Stimulated activated CD8-positive, alpha-beta memory T cell treated with anti-CD3 and anti-CD28 coated beads, Interleukin-15, amount 100 ng/mL, for 1 hour (primary cell): Measurements from ENCODE around the gene SLC25A27.

Experiments
- DNase-seq: peaks from one replicate; pipeline ENCODE4 v3.0.0-alpha.2; 2020; ENCODE audit warnings: low read depth

SLC25A27 gene

GRCh38 chr6:46651816-46652215 lies 959 bp upstream of the SLC25A27 start:
- DNase-seq = no peak

GRCh38 chr6:46652232-46652602 lies 558 bp upstream of the SLC25A27 start:
- DNase-seq = no peak

- no peak for DNase-seq
Observed at GRCh38 chr6:46653439-46654195, 842 bp downstream of the SLC25A27 start.

GRCh38 chr6:46655803-46656202 lies 3.0 kb downstream of the SLC25A27 start:
- DNase-seq = no peak

DNA sequence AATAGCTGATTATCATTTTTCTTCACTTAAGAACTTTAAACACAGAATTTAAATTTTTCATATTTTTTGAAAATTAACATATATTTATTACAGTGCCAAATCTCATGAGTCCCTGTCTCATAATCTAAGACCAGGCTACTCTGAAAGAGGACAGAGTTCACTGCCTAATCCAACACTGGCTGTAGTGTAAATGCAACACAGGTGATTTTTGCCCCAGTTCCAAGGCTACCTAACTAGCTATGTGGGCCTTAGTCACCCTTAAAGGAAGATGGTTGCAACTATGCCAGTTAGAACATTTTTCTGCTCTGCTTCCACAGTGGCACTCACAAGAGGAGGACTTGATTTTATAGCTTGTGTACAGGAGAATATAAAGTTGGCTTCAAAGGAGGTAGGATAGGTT lies 4.9 kb downstream of the SLC25A27 start:
- DNase-seq = no peak

DNA sequence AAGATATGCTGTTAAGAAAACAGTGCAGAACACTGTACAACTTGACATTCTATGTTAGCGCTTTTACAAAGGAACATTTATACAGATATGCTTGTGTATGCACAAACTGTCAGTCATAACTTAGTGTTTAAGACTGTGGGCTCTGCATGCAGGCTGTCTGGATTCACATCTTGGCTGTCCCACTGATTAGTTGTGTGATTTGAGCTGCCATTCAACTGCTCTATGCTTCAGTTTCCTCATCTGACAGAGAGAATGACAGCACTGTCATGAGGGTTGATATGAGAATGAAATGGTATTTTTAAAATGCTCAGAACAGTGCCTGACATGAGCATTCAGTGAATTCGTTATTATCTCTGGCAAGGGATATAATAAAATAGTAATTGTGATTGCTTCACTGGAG lies 8.7 kb downstream of the SLC25A27 start:
- no peak for DNase-seq

DNA sequence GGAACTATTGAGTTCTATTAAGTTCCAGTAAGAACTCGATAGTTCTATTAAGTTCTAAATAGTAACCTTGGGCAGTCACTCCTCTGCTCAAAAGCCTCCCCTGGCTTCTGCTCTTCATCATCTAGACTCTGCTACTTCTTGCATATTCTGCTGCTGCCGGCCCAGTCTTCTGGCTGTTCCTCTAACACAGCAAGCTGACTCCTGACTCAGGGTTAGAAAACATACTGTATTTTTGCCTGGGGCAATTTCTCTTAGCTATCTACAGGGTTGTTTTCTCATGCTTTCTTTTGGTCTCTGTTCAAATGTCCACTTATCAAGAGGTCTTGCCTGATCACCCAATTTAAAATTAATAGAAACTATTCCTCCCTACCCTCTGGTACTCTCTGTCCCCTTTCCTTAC lies 14.6 kb downstream of the SLC25A27 start:
- DNase-seq = no peak

- DNase-seq = no peak
Observed at GRCh38 chr6:46674410-46674809, 21.6 kb downstream of the SLC25A27 start.

- no peak for DNase-seq
Observed at GRCh38 chr6:46676604-46677313, 24.0 kb downstream of the SLC25A27 start.

DNA sequence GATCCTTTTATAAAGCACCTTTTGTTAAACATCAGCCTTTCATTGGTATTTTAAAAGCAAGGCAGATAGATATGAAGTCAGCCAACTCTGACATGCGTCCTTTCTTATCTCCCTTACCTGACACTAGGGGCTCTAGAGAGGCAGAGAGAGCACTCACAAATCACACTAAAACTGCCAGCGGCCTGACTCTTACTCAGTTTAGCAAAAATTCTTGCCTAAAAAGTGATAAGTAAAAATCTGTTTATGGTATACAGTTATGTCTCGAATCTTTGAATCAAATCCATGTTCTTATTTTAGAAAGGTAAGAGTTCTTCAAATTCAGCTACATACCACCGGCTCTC lies 24.5 kb downstream of the SLC25A27 start:
- DNase-seq = no peak

DNA sequence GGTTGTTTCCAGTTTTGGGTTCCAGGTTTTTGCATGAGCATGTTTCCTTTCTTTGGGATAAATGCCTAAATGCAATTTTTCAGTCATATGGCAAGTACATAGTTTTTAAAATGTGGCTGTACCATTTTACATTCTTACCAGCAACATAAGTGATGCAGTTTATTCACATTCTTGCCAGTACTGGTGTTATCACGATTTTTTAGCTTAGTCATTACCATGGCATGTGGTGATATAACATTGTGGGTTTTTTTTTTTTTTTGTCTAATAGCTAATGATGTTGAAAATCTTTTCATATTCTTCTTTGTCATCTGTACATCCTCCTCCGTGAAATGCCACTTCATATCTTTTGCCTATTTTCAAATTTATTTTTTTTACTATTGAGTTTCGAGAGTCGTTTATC lies 32.0 kb downstream of the SLC25A27 start:
- no peak for DNase-seq

DNA sequence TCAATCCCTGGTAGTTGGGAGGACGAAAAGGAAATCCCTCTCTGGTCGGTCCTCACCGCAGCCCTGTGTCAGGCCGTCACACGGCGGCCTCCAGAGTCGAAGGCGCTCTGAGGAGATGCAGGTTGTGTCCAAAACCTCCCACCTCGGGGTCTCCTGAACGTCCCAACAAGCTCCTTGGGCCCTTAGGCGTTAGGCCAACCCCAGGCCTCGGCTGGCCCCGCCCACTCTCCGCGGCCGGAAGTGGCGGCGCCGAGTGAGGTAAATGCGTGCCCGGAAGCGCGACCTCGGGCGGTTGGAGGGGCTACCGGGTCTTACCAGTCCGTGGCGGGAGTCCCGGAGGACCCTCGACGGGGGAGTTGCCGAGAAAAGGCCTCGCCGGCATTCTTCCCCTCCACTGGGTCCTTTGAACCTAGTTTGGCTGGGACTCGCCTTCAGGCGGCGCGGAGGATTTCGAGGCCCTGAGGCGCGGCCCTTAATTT lies 34.9 kb downstream of the SLC25A27 start, which contains the start of gene TDRD6:
TDRD6 (plus strand) TSS at position 267 of the 479 bp plus-strand sequence. CDS start 244 bp downstream, outside the sequence.
- DNase-seq = no peak

GRCh38 chr6:46688117-46688965 lies 35.6 kb downstream of the SLC25A27 start:
- DNase-seq = no peak

- no peak for DNase-seq
Observed at GRCh38 chr6:46688966-46689335, 36.2 kb downstream of the SLC25A27 start.

DNA sequence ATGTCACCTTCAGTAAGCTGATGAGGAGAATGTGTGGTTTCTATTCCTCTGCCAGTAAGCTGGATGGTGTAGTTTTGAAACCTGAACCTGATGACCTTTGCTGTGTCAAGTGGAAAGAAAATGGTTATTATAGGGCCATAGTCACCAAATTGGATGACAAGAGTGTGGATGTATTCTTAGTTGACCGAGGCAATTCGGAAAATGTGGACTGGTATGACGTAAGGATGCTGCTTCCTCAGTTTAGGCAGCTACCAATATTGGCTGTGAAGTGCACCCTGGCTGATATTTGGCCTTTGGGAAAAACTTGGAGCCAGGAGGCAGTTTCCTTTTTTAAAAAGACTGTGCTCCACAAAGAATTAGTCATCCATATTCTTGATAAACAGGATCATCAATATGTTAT lies 36.9 kb downstream of the SLC25A27 start:
- DNase-seq = no peak

- DNase-seq = no peak
Observed at GRCh38 chr6:46690141-46690755, 37.5 kb downstream of the SLC25A27 start.

DNA sequence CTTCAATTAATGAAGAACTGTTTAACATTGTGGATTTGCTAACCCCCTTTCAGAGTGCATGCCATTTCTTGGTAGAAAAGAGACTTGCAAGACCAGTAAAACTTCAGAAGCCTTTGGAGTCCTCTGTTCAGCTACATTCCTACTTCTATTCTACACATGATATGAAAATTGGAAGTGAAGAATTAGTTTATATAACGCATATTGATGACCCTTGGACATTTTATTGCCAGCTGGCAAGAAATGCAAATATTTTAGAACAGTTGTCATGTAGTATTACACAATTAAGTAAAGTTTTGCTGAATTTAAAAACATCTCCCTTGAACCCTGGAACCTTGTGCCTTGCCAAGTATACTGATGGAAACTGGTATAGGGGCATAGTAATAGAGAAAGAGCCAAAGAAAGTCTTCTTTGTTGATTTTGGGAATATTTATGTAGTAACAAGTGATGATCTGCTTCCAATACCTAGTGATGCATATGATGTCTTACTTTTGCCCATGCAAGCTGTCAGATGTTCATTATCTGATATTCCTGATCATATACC lies 38.2 kb downstream of the SLC25A27 start:
- no peak for DNase-seq

GRCh38 chr6:46699970-46700369 lies 47.2 kb downstream of the SLC25A27 start:
- no peak for DNase-seq

DNA sequence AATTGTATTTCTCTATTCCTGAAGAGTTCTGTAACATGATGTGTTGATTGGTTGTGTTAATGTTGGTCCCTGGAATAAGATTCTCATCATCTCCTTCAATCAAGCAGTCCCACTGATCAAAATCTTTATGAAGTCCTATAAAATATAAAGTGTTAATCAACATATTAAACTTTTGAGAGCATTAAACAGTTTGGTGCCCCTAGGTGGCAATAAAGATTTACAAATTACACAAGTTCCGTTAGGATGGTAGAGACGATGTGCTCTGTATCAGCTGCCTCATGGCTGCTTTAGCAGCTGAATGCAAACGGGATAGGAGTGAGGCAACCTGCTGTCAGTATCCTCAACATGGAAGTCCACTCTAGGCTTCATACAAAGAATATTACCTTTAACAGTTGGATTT lies 51.8 kb downstream of the SLC25A27 start:
- DNase-seq = no peak

- no peak for DNase-seq
Observed at GRCh38 chr6:46706464-46706863, 53.7 kb downstream of the SLC25A27 start.

- DNase-seq = no peak
Observed at GRCh38 chr6:46711491-46711890, 58.7 kb downstream of the SLC25A27 start.

GRCh38 chr6:46715141-46715540 lies 62.4 kb downstream of the SLC25A27 start:
- DNase-seq = no peak
